Measurements from ENCODE around the gene SRXN1. TPM values are rescaled to one million over a fixed set of nuclear protein-coding genes. Genes with fewer than 3 reads are reported as not detected.

The SRXN1 gene
- total RNA-seq, 2 donors from 2014 or later, result 41.8 to 65.4 TPM

DNA sequence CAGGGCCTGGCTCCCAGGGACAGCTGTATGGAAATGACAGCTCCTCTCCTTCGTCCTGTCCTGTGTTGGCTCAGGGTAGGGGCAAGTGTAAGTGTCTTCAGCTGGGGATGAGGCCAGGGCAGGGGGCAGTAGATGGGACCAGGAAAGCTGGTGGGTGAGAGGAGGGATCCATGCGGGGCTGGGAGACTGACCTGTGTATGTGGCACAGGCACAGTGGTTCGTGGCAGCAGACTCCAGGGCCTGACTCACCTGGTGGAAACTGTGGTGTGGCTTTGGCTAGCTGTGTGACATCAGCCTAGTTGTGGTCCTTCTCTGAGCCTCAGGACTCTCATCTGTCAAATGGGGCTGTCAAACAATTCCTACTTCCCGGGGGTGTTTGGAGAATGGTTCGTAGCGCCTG is 36.3 kb upstream of the SRXN1 start:
- TF ChIP-seq CTCF (IDR thresholded peaks at IDR 0.05), result no peak
- Histone ChIP-seq H3K4me3 (no peak overlapping the region), H3K9me3 (peaks cover 0 to 4% of the 10 kb centered on the region in 2 donors), H3K27ac (no peak overlapping the region), H3K4me1 (no peaks in the 10 kb centered on the region), H3K36me3 (no peaks in the 10 kb centered on the region), H3K27me3 (no peaks in the 10 kb centered on the region)
- no peak for DNase-seq (ENCODE audit: low spot score)

GRCh38 chr20:688809-689212 is 35.8 kb upstream of the SRXN1 start:
- no peaks in the 10 kb centered on the region for H3K27me3 ChIP-seq
- no peak for TF ChIP-seq CTCF (IDR thresholded peaks at IDR 0.05)

GRCh38 chr20:687468-688203 is 34.6 kb upstream of the SRXN1 start:
- Histone ChIP-seq H3K27me3 (no peaks in the 10 kb centered on the region), H3K4me1 (no peaks in the 10 kb centered on the region), H3K4me3 (no peak overlapping the region), H3K27ac (no peak overlapping the region), H3K36me3 (no peaks in the 10 kb centered on the region), H3K9me3 (peaks cover 0 to 4% of the 10 kb centered on the region in 2 donors)
- DNase-seq (ENCODE audit: low spot score), result no peak
- no peak for TF ChIP-seq CTCF (IDR thresholded peaks at IDR 0.05)

More at GRCh38 chr20:688809-689212, 35.8 kb upstream of the SRXN1 start:
- peaks cover 0 to 4% of the 10 kb centered on the region in 2 donors for H3K9me3 ChIP-seq
- no peak for DNase-seq (ENCODE audit: low spot score)
- no peaks in the 10 kb centered on the region for H3K36me3 ChIP-seq
- H3K4me1 ChIP-seq, result no peaks in the 10 kb centered on the region
- H3K27ac ChIP-seq, result no peak overlapping the region
- H3K4me3 ChIP-seq, result no peak overlapping the region

DNA sequence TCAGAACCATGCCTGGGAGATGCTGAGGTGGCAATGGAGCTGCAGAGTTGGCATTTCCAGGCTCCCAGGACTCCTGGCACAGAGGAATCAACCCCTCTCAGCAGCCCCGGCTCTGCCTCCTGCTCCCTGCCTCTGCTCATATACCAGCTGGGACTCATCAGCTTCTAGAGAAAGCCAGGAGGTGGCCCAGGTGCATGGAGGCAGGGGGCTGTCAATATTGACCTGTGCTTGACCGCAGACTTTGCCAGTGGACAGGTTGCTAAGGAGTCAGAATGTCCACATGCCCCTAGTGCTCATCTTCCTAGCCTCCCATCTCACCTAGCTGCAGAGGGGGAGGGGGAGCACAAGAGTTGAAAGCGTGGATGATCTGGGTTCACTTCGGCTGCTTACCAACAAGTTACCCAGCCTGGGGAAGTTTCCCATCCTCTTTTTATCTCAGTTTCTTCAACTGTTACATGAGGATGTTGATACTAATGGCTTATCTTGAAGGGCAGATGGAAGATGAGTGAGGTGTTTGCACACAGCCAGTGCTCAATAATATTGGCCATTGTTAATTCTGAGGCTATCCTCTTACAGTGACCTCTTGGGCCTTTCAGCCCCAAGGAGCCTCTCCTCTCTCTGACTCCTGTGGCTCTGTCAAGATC is 31.8 kb upstream of the SRXN1 start:
- H3K27me3 ChIP-seq, result no peaks in the 10 kb centered on the region
- H3K9me3 ChIP-seq, result no peaks in the 10 kb centered on the region
- H3K27ac ChIP-seq, result no peak overlapping the region
- TF ChIP-seq CTCF (IDR thresholded peaks at IDR 0.05), result no peak
- no peaks in the 10 kb centered on the region for H3K4me1 ChIP-seq
- no peak overlapping the region for H3K4me3 ChIP-seq
- DNase-seq (ENCODE audit: low spot score), result no peak
- no peaks in the 10 kb centered on the region for H3K36me3 ChIP-seq

DNA sequence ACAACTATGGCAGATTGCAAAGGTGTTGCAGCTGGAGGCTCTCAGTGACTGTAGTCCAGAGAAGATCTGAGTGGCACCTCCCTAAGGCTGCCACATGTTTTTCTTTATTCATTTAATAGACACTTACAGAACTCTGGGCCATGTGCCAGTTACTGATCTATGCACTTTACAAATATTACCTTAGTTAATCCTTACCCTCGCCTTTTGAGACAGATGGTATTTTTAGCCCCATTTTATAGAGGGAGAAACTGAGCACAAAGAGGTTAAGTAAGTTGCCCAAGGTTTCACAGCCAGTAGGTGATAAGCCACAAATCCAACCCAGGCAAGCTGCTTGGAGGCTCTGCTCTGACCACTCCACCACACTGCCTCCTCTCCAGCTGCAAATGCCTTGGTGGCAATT is 29.1 kb upstream of the SRXN1 start:
- Histone ChIP-seq H3K27me3 (no peaks in the 10 kb centered on the region), H3K4me1 (no peaks in the 10 kb centered on the region), H3K9me3 (no peaks in the 10 kb centered on the region), H3K4me3 (no peak overlapping the region), H3K27ac (no peak overlapping the region), H3K36me3 (no peaks in the 10 kb centered on the region)
- DNase-seq (ENCODE audit: low spot score), result no peak
- TF ChIP-seq CTCF (IDR thresholded peaks at IDR 0.05), result no peak
